22Rv1 (cell line): ENCODE results near the gene ERO1B.
"Not testable (repeated sequence)": the region's sequence is repeated elsewhere in the genome, so short reads cannot be mapped to it uniquely, and the experiment has no call there.

Source experiments
- H3K27ac ChIP-seq: fragments of 450-650 bp; 2 replicates; pipeline ENCODE4 v1.5.1; 2017
- CTCF ChIP-seq: fragments of 450-650 bp; IDR thresholded peaks from 2 replicates; pipeline ENCODE4 v1.5.1; 2017; ENCODE audit warnings: mild to moderate bottlenecking
- ZFX ChIP-seq: fragments of 450-650 bp; IDR thresholded peaks from 2 replicates; pipeline ENCODE4 v1.6.1; 2017; ENCODE audit warnings: antibody characterized with exemption, borderline replicate concordance

Gene ERO1B

GRCh38 chr1:236320671-236321070 is 38.9 kb upstream of the ERO1B start:
- no peak for TF ChIP-seq ZFX
- TF ChIP-seq CTCF: no peak
- H3K27ac ChIP-seq: peak overlapping the region; percentile 42

- H3K27ac ChIP-seq: peak overlapping the region; percentile 42
- no peak for TF ChIP-seq ZFX
- no peak for TF ChIP-seq CTCF
These were observed 38.5 kb upstream of the ERO1B start for GRCh38 chr1:236320214-236320613.

- H3K27ac ChIP-seq: no peak overlapping the region
- TF ChIP-seq CTCF: no peak
- TF ChIP-seq ZFX: no peak
These were observed 34.7 kb upstream of the ERO1B start for GRCh38 chr1:236316437-236316836.

- TF ChIP-seq CTCF (no peak), ZFX (no peak)
These were observed 33.8 kb upstream of the ERO1B start for GRCh38 chr1:236315518-236315917.

GRCh38 chr1:236315092-236315491 is 33.3 kb upstream of the ERO1B start:
- no peak for TF ChIP-seq CTCF
- TF ChIP-seq ZFX: no peak
- H3K27ac ChIP-seq: no peak overlapping the region

More at GRCh38 chr1:236315518-236315917, 33.8 kb upstream of the ERO1B start:
- no peak overlapping the region for H3K27ac ChIP-seq

- H3K27ac ChIP-seq: not testable (repeated sequence)
These were observed 32.3 kb upstream of the ERO1B start for GRCh38 chr1:236314050-236314449.

GRCh38 chr1:236313427-236313826 is 31.7 kb upstream of the ERO1B start:
- no peak for TF ChIP-seq ZFX
- no peak for TF ChIP-seq CTCF
- no peak overlapping the region for H3K27ac ChIP-seq

GRCh38 chr1:236311040-236311439 is 29.3 kb upstream of the ERO1B start:
- H3K27ac ChIP-seq: no peak overlapping the region
- TF ChIP-seq ZFX: no peak
- TF ChIP-seq CTCF: peak; percentile 15; the same call in 1 of the 2 replicates
